ENCODE measurements around the gene UBL4B. TPM values are rescaled to one million over a fixed set of nuclear protein-coding genes. Genes with fewer than 3 reads are reported as not detected.

Gene UBL4B
- total RNA-seq, 2 experiments from 2014 or later, result not detected

- no peak overlapping the region for H3K4me3 ChIP-seq (ENCODE audit: low read depth, low read length, poor library complexity, severe bottlenecking)
- intact Hi-C loops (cut with micrococcal nuclease; ENCODE audit: unreplicated experiment), result no loop called here
- DNase-seq (ENCODE audit: low spot score), result no peak
- ChIA-PET POLR2A (no interaction called here), CTCF (ENCODE audit: unreplicated experiment) (interaction anchor here (0.6 to 1.1 kb wide), 2 partner anchors 40 to 523 kb away, joined by 3 read pairs; no protein-coding TSS in a partner anchor)
- no peaks in the 10 kb centered on the region for H3K79me2 ChIP-seq (ENCODE audit: insufficient read depth, low read depth, low read length)
- H3K27ac ChIP-seq (ENCODE audit: low read depth, low read length, poor library complexity, severe bottlenecking), result no peak overlapping the region
- no peaks in the 10 kb centered on the region for H4K20me1 ChIP-seq (ENCODE audit: insufficient read depth, low read length)
- H3K4me1 ChIP-seq (ENCODE audit: insufficient read depth, low read length, poor library complexity, severe bottlenecking), result no peaks in the 10 kb centered on the region
- no peaks in the 10 kb centered on the region for H3K36me3 ChIP-seq (ENCODE audit: insufficient read depth, low read length)
- BruUV-seq (replicated peaks), result no TSS peak
- H2AFZ ChIP-seq (ENCODE audit: low read length), result no peak overlapping the region
- no peak overlapping the region for H3K4me2 ChIP-seq (ENCODE audit: low read length)
- H3K9me3 ChIP-seq (ENCODE audit: low read length), result no peaks in the 10 kb centered on the region
- no peak for TF ChIP-seq EZH2phosphoT487 (IDR thresholded peaks at IDR 0.05; ENCODE audit: borderline replicate concordance, low read depth, low read length)
- TF ChIP-seq CTCF (conservative IDR thresholded peaks at IDR 0.05; ENCODE audit: low read length), result no peak
- H3K9me2 ChIP-seq (ENCODE audit: insufficient read depth, low read length), result no peaks in the 10 kb centered on the region
Measured at GRCh38 chr1:110064576-110065337, 47.5 kb upstream of the UBL4B start.

DNA sequence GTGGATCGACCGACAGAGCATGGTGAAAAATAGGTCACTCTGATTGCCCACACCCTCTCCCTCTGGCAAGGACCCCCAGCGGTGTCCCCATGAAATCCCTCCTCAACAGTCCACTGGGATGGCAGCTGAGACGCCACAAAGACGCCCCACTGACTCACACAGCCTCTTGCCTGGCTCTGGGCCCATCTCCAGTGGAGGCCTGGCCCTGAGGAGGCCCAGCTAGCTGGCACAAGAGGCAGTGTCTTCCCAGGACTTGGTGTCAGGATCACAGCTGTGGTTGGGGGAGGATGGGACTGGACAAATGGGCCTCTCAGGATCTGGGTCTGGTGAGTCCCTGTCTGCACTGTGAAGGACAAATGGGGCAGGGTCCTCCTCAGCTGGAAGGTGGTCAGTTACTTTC, 46.4 kb upstream of the UBL4B start:
- Histone ChIP-seq H3K9me2 (ENCODE audit: insufficient read depth, low read length) (no peaks in the 10 kb centered on the region), H3K9me3 (ENCODE audit: low read length) (no peaks in the 10 kb centered on the region), H4K20me1 (ENCODE audit: insufficient read depth, low read length) (no peaks in the 10 kb centered on the region), H3K36me3 (ENCODE audit: insufficient read depth, low read length) (no peaks in the 10 kb centered on the region), H3K4me2 (ENCODE audit: low read length) (no peak overlapping the region), H3K4me3 (ENCODE audit: low read depth, low read length, poor library complexity, severe bottlenecking) (no peak overlapping the region), H3K4me1 (ENCODE audit: insufficient read depth, low read length, poor library complexity, severe bottlenecking) (no peaks in the 10 kb centered on the region), H3K79me2 (ENCODE audit: insufficient read depth, low read depth, low read length) (no peaks in the 10 kb centered on the region), H2AFZ (ENCODE audit: low read length) (no peak overlapping the region), H3K27ac (ENCODE audit: low read depth, low read length, poor library complexity, severe bottlenecking) (no peak overlapping the region)
- ChIA-PET POLR2A (interaction anchor here (1.0 kb wide), 1 partner anchor 8 kb away, joined by 4 read pairs; no protein-coding TSS in a partner anchor), CTCF (ENCODE audit: unreplicated experiment) (interaction anchor here (0.7 kb wide), 1 partner anchor 12 kb away, joined by 3 read pairs; no protein-coding TSS in a partner anchor)
- intact Hi-C loops (cut with micrococcal nuclease; ENCODE audit: unreplicated experiment), result no loop called here
- no TSS peak for BruUV-seq (replicated peaks)
- DNase-seq (ENCODE audit: low spot score), result no peak
- TF ChIP-seq EZH2phosphoT487 (IDR thresholded peaks at IDR 0.05; ENCODE audit: borderline replicate concordance, low read depth, low read length), result no peak
- TF ChIP-seq CTCF (conservative IDR thresholded peaks at IDR 0.05; ENCODE audit: low read length), result no peak

DNA sequence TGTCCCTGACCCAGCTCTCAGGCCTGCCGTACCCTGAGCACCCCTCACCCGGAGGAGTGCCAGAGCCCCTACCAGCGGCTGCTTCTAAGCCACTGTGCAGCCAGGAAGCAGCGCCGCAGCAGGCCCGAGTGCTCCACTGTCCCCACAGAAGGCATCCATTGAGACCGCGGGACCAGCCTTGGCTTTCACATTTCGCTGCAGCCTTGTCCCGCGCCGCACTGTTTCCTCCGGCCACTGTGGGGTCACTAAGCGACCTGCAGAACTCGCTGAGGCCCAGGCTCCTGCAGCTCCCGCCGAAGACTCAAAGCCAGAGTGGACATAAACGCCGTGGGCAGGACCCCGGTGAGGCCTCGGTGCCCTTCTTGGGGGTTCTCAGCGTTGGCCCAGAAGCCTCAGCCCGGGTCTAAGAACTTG, 44.8 kb upstream of the UBL4B start:
- DNase-seq (ENCODE audit: low spot score), result no peak
- Histone ChIP-seq H3K79me2 (ENCODE audit: insufficient read depth, low read depth, low read length) (no peaks in the 10 kb centered on the region), H3K27ac (ENCODE audit: low read depth, low read length, poor library complexity, severe bottlenecking) (no peak overlapping the region), H4K20me1 (ENCODE audit: insufficient read depth, low read length) (no peaks in the 10 kb centered on the region), H3K9me2 (ENCODE audit: insufficient read depth, low read length) (no peaks in the 10 kb centered on the region), H3K4me2 (ENCODE audit: low read length) (no peak overlapping the region), H3K36me3 (ENCODE audit: insufficient read depth, low read length) (no peaks in the 10 kb centered on the region), H2AFZ (ENCODE audit: low read length) (no peak overlapping the region), H3K9me3 (ENCODE audit: low read length) (no peaks in the 10 kb centered on the region), H3K4me3 (ENCODE audit: low read depth, low read length, poor library complexity, severe bottlenecking) (no peak overlapping the region), H3K4me1 (ENCODE audit: insufficient read depth, low read length, poor library complexity, severe bottlenecking) (no peaks in the 10 kb centered on the region)
- BruUV-seq (replicated peaks), result no TSS peak
- POLR2A ChIA-PET, result interaction anchor here (0.6 kb wide), 1 partner anchor 344 kb away, joined by 3 read pairs; no protein-coding TSS in a partner anchor
- no peak for TF ChIP-seq CTCF (conservative IDR thresholded peaks at IDR 0.05; ENCODE audit: low read length)
- TF ChIP-seq EZH2phosphoT487 (IDR thresholded peaks at IDR 0.05; ENCODE audit: borderline replicate concordance, low read depth, low read length), result no peak
- CTCF ChIA-PET (ENCODE audit: unreplicated experiment), result no interaction called here
- intact Hi-C loops (cut with micrococcal nuclease; ENCODE audit: unreplicated experiment), result no loop called here

Data from OCI-LY7 (cell line).